ENCODE data around the gene AMN1.
"Not testable (repeated sequence)": the region's sequence is repeated elsewhere in the genome, so short reads cannot be mapped to it uniquely, and the experiment has no call there.

The AMN1 gene

DNA sequence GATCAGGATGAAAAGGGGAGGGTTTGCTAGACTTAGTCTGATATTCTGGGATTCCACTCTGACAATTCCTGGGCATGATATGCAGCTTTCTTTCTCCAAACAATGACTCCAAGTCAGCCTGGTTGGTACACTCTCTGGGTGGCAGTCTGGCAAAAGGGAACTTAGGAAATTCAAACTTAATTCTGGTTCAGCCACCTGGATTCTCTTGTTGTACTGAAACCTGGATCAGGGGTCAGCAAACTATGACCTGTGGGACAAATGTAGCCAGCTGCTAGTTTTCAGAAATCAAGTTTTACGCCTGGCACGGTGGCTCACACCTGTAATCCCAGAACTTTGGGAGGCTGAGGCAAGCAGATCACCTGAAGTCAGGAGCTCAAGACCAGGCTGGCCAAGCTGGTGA lies 6.2 kb downstream of the AMN1 start:
- H3K4me3 ChIP-seq (ENCODE audit: low read length) = no peak overlapping the region
- TF ChIP-seq ZNF274 (IDR thresholded peaks at IDR 0.05; ENCODE audit: low read depth, low read length) = no peak

DNA sequence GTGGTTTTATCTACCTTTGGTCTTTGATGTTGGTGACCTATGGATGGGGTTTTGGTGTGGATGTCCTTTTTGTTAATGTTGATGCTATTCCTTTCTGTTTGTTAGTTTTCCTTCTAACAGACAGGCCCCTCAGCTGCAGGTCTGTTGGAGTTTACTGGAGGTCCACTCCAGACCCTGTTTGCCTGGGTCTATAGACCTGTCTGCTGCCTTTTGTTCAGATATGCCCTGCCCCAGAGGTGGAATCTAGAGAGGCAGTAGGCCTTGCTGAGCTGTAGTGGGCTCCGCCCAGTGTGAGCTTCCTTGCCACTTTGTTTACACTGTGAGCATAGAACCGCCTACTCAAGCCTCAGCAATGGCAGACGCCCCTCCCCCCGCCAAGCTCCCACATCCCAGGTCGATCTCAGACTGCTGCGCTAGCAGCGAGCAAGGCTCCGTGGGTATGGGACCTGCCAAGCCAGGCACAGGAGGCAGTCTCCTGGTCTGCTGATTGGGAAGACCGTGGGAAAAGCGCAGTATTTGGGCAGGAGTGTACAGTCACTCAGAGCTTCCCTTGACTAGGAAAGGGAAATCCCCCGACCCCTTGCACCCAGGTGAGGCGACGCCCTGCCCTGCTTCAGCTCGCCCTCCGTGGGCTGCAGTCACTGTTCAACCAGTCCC lies 10.2 kb downstream of the AMN1 start:
- not testable (repeated sequence) for H3K4me3 ChIP-seq (ENCODE audit: low read length)

DNA sequence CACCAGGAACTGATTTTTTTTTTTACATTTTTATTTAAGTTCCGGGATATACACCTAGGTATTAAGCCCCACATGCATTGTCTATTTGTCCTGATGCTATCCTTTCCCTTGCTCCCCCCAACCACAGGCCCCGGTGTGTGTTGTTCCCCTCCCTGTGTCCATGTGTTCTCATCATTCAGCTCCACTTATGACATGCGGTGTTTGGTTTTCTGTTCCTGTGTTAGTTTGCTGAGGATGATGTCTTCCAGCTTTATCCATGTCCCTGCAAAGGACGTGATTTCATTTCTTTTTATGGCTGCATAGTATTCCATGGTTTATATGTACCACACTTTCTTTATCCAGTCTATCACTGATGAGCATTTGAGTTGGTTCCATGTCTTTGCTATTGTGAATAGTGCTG lies 11.8 kb downstream of the AMN1 start:
- H3K4me3 ChIP-seq (ENCODE audit: low read length) = not testable (repeated sequence)

DNA sequence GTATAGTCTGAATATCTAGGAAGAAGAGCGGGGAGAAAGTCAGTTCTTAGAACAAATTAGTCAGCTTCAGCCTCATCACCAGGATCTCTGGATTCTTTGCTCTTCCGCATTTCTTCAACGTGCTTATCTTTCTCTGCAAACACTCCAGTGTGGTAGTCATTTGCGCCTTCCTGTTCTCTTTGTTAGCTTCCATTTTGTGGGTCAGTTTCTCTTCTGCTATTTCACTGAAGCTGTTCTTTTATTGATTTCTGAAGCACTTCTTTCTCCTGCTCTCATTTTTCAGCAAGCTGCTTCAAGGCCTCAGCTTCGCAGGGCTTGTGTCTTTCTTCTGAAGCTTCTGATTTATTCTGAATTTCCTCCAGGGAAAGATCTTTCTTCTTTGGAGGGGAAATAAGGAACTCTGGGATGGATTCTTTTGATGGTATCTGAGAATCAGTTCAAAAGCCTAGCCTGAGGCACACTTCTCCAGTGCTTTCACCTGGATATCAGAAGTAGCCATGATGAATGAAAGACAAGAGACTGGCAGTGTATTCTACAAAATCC lies 13.5 kb downstream of the AMN1 start:
- no peak for TF ChIP-seq ZNF274 (IDR thresholded peaks at IDR 0.05; ENCODE audit: low read depth, low read length)
- H3K4me3 ChIP-seq (ENCODE audit: low read length) = peak overlapping the region; percentile 58

DNA sequence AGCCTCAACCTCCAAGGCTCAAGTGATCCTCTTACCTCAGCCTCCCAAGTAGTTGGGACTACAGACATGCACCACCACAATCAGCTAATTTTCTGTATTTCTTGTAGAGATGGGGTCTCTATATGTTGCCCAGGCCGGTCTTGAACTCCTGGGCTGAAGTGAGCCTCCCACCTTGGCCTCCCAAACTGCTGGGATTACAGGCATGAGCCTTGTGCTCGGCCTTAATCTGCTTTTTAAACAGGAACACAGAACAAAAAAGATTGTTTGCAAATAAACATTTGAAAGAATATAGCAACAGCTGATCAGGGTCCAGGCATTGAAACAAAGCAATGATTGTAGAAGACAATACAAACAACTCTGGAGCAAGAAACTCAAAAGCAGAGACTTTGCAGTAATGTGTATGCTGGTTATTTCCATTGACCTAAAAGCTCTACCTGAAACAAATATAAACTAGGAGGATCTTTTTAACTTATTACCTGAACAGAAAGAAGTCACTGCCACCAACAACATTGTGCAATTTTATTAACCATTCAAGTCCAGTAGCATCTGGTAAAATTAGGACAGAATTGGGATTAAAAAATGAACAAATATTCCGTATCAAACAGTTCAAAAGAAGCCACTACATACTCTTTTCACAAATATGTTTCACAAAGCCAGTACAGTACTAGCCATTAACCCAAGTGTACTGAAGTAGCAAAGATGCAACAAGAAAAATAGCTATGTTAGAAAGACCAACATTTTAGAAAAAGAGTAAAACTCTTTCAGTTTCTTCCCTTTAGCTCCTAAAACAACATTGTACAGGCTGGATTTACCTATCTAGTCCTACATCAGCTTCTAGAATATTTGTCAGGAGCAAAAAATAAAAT lies 14.2 kb downstream of the AMN1 start:
- no peak for TF ChIP-seq ZNF274 (IDR thresholded peaks at IDR 0.05; ENCODE audit: low read depth, low read length)
- H3K4me3 ChIP-seq (ENCODE audit: low read length) = peak overlapping the region; percentile 58; the same call in 1 of the 2 replicates

DNA sequence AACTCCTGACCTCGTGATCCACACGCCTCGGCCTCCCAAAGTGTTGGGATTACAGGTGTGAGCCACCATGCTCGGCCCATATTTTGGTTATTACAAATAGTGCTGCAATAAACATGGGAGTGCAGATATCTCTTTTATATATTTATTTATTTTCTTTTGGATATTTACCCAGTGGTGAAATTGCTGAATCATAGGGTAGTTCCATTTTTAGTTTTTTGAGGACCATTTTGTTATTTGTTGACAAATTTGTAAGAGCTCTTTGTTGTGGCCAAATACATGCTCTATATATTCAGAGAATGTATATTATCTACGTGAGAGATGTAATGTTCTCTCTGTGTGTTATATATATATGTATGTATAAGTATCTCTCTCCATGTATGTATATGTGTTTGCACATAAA lies 15.9 kb downstream of the AMN1 start:
- no peak overlapping the region for H3K4me3 ChIP-seq (ENCODE audit: low read length)
- no peak for TF ChIP-seq ZNF274 (IDR thresholded peaks at IDR 0.05; ENCODE audit: low read depth, low read length)

DNA sequence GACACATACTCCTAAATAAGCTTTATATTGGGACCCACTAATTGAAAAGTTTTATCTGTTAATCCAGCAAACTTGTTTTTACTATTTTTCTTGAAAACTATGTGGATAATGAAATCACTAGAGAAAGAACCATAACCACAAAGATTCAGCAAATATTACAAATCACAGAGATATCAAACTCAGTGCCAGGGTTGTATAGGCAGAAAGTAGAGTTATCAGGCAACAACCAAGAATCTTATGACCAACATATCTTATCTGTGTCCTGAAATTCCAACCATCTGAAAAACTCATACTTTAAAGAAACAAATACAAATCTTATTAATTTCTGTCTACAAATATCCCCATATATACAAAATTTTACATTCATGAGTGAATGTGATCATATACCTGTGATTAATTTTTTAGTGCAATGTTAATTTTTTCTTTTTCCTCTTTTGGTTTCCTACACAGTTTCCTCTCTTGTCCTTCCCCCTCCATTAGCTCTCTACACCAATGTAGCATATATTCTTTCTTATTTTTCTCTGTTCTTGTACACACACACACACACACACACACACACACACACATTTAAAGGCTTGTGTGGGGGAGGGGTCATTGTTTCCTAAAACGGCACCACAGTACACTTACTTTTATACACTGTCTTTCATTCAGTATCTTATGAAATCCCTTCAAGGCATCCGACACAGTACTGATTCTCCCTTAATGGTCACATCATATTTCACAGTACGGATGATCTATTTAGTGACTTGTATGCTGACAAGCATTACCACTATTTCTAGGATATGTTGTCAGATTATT lies 18.6 kb downstream of the AMN1 start:
- TF ChIP-seq ZNF274 (IDR thresholded peaks at IDR 0.05; ENCODE audit: low read depth, low read length) = no peak
- H3K4me3 ChIP-seq (ENCODE audit: low read length) = no peak overlapping the region

DNA sequence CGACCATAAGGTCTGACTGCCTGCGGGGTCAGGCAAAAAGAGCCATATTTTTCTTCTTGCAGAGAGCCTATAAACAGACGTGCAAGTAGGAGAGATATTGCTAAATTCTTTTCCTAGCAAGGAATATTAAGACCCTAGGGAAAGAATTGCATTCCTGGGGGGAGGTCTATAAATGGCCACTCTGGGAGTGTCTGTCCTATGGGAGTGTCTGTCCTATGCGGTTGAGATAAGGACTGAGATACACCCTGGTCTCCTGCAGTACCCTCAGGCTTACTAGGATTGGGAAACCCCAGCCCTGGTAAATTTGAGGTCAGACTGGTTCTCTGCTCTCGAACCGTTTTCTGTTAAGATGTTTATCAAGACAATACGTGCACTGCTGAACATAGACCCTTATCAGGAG lies 20.7 kb downstream of the AMN1 start:
- not testable (repeated sequence) for H3K4me3 ChIP-seq (ENCODE audit: low read length)

DNA sequence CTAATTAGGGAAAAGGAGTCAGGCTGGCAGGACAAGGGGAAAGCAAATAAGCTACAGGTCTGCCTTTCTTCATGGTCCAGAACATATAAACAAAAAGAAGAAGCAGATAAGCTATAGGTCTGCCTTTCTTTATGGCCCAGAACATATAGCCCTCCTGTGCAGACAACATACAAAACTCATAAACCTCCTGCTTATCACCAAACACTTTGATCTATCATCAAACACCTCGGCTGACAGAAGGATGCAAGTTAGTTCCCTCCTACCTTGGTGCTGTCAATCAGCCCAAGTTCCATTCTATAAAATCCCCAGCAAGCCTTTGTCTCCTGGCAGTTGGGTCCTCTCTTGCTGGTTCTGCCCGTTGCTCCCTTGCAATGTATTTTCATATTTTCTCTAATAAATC lies 23.2 kb downstream of the AMN1 start:
- H3K4me3 ChIP-seq (ENCODE audit: low read length) = no peak overlapping the region
- TF ChIP-seq ZNF274 (IDR thresholded peaks at IDR 0.05; ENCODE audit: low read depth, low read length) = no peak

DNA sequence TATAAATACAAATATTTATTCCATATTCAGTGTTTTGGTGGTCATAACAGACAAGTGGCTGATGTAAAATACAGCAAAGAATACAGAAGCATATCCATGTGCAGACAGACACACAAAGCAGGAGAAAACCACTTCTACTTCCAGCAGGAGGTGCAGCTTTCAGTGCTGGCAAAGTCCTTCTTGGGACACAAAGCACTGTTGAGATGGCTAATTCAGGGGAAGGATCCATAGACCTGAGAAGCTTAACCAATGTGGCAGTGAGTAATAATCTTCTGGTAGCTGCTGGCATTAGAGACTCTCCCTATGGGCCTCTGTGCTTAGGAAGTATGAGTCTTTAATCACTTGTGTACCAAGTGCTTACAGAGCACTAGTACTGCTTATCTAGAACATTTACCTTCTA lies 26.8 kb downstream of the AMN1 start:
- no peak overlapping the region for H3K4me3 ChIP-seq (ENCODE audit: low read length)
- no peak for TF ChIP-seq ZNF274 (IDR thresholded peaks at IDR 0.05; ENCODE audit: low read depth, low read length)

DNA sequence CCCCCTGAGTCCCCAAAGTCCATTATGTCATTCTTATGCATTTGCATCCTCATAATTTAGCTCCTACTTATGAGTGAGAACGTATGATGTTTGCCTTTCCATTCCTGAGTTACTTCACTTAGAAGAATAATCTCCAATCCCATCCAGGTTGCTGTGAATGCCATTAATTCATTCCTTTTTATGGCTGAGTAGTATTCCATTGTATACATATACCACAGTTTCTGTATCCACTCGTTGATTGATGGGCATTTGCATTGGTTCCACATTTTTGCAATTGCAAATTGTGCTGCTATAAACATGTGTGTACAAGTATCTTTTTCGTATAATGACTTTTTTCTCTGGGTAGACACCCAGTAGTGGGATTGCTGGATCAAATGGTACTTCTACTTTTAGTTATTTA lies 38.9 kb downstream of the AMN1 start:
- not testable (repeated sequence) for H3K4me3 ChIP-seq (ENCODE audit: low read length)

DNA sequence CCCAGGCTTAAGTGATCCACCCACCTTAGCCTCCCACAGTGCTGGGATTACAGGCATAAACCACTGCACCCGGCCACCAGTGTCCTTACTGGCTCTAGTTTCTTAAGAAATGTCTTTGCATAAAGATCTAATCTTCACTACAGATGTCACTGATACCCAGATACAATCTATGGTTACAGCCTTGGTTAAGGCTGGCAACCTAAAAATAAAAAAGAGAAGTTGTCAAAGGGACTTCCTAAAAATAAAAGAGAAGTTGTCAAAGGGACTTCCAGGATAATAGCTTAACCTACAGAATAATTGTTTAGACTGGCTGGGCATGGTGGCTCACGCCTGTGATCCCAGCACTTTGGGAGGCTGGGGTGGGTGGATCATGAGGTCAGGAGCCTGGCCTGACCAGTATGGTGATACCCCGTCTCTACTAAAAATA lies 41.7 kb downstream of the AMN1 start:
- no peak overlapping the region; the same call in 1 of the 2 replicates for H3K4me3 ChIP-seq (ENCODE audit: low read length)
- TF ChIP-seq ZNF274 (IDR thresholded peaks at IDR 0.05; ENCODE audit: low read depth, low read length) = no peak

DNA sequence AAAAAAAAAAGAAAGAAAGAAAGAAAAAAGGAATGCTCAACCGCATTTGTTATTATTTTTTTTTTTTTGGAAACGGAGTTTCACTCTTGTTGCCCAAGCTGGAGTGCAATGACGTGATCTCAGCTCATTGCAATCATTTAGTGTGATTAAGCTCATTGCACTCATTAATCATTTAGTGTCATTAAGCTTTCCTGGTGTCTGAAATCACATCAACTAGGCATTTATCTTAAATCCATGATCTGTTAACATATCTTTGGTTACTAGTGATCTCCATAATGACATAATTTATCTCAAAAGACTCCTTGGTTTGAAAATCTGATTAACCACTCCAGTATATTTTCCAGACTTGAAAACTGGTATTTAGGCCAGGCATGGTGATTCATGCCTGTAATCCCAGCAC lies 43.0 kb downstream of the AMN1 start:
- no peak for TF ChIP-seq ZNF274 (IDR thresholded peaks at IDR 0.05; ENCODE audit: low read depth, low read length)

DNA sequence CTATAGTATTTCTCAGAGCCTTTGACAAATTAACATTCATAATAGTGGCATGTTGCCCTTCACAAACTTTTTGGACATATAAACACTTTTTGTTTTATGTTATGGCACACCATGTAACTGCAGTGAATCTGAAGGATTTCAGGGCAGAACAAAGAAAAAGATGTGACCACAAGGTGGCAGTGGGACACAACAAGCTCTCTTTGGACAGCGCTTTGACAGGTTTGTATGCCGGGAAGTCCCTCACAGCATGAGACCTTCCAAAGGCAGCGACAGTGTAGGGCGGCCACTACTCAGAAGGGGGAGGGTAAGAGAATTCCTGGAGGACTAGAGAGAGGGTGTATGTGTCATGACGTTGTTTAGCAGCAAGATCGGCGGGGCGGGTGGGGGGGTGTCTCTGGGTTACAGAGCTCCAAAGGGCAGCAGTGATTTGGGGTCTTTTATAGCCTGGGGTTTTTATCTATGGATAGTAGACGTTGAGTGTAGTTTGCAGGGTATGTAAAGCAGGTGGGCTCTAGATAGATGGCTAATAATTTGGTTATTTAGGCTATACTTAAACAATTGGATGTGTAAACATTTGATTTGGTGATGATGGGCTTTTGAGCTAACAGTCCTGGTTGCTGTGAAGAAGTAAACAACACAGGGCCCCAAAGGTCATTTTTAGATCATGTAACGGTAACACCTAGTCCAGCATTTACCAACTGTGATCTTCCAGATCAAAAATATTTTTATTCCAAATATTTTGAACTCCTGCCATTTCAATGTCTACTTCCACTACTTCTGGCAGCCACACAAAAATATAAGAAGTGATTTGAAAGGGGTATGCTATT lies 46.5 kb downstream of the AMN1 start:
- H3K4me3 ChIP-seq (ENCODE audit: low read length) = no peak overlapping the region

More for the DNA sequence above, 43.0 kb downstream of the AMN1 start:
- no peak overlapping the region for H3K4me3 ChIP-seq (ENCODE audit: low read length)

More for the DNA sequence above, 46.5 kb downstream of the AMN1 start:
- TF ChIP-seq ZNF274 (IDR thresholded peaks at IDR 0.05; ENCODE audit: low read depth, low read length) = no peak

Measured in GM08714 (cell line).